Fibroblast of lung (primary cell): ENCODE data around the gene STX8. TPM values are rescaled to one million over a fixed set of nuclear protein-coding genes. Genes with fewer than 3 reads are reported as not detected.

Experiments
- DNase-seq, 2 donors: peaks; one replicate each; pipeline versions ENCODE4 v3.0.0 to v3.0.0-alpha.2; 2010; ENCODE audit warnings: low read depth in 2 of 2
- H2AFZ ChIP-seq: 2 replicates; pipeline ENCODE4 v1.5.1; 2012; ENCODE audit warnings: low read length, control low read depth, inconsistent platforms
- H3K27ac ChIP-seq: 2 replicates; pipeline ENCODE4 v1.5.1; 2011; ENCODE audit warnings: low read length, control low read depth; ENCODE audit not compliant: insufficient read depth
- H3K27me3 ChIP-seq: 2 replicates; pipeline ENCODE4 v1.5.1; 2011; ENCODE audit warnings: mild to moderate bottlenecking, low read length; ENCODE audit not compliant: control insufficient read depth, insufficient read depth
- H3K36me3 ChIP-seq: 2 replicates; pipeline ENCODE4 v1.5.1; 2011; ENCODE audit warnings: low read length; ENCODE audit not compliant: control insufficient read depth, insufficient read depth
- H3K4me1 ChIP-seq: 2 replicates; pipeline ENCODE4 v1.5.1; 2011; ENCODE audit warnings: low read length; ENCODE audit not compliant: control insufficient read depth, insufficient read depth; ENCODE audit errors: extremely low read depth
- H3K4me2 ChIP-seq: 2 replicates; pipeline ENCODE4 v1.5.1; 2011; ENCODE audit warnings: low read length, control low read depth; ENCODE audit not compliant: insufficient read depth; ENCODE audit errors: extremely low read depth
- H3K4me3 ChIP-seq, 4 experiments: fragments of 200-600 bp in 1 of 4; sonication (generic) in 1 of 4; replicated peaks in 1 of 4; 2 replicates each; pipeline ENCODE4 v1.5.1; 2011 to 2016; ENCODE audit warnings: low read length in 4 of 4, low read depth in 3 of 4, mild to moderate bottlenecking in 3 of 4, control low read depth in 2 of 4, inconsistent platforms in 1 of 4, mixed read lengths in 1 of 4; ENCODE audit not compliant: insufficient read depth in 1 of 4; ENCODE audit errors: control extremely low read depth in 1 of 4
- H3K79me2 ChIP-seq: 2 replicates; pipeline ENCODE4 v1.5.1; 2012; ENCODE audit warnings: mild to moderate bottlenecking, low read length, inconsistent platforms; ENCODE audit not compliant: control insufficient read depth, insufficient read depth
- H3K9ac ChIP-seq: 2 replicates; pipeline ENCODE4 v1.5.1; 2011; ENCODE audit warnings: mild to moderate bottlenecking, low read length, control low read depth; ENCODE audit not compliant: insufficient read depth
- H3K9me3 ChIP-seq: 2 replicates; pipeline ENCODE4 v1.5.1; 2012; ENCODE audit warnings: low read depth, low read length; ENCODE audit not compliant: control insufficient read depth, insufficient read depth
- H4K20me1 ChIP-seq: 2 replicates; pipeline ENCODE4 v1.5.1; 2011; ENCODE audit warnings: low read length; ENCODE audit not compliant: control insufficient read depth, insufficient read depth; ENCODE audit errors: extremely low read depth
- EZH2 ChIP-seq: IDR thresholded peaks from 2 replicates; pipeline ENCODE4 v1.5.1; 2012; ENCODE audit warnings: low read length, control low read depth, mild to moderate bottlenecking; ENCODE audit errors: missing control alignments
- polyA plus RNA-seq, 2 donors: library from polyadenylated mRNA; depleted of rRNA in 1 of 2; stranded (reverse) in 1 of 2; unstranded in 1 of 2; fragments of >200 nt; gene quantifications; 2 replicates each; pipeline ENCODE4 v1.2.1, GENCODE V29; 2011 to 2012; ENCODE audit warnings: missing spikeins in 1 of 2
- total RNA-seq: library from RNA; depleted of rRNA; stranded (reverse); fragments of >200 nt; gene quantifications from 2 replicates; pipeline ENCODE4 v1.2.1, GENCODE V29; 2014
- TF ChIP-seq, protein P1 (sequence below), 2 donors: IDR thresholded peaks in 1 of 2; conservative IDR thresholded peaks in 1 of 2; 1 replicate in 1 of 2; 2 replicates in 1 of 2; pipeline ENCODE4 v1.5.1; 2011 to 2012; ENCODE audit warnings: low read length in 2 of 2, control low read depth in 1 of 2, inconsistent platforms in 1 of 2, low read depth in 1 of 2, mild to moderate bottlenecking in 1 of 2

The STX8 gene
- total and polyA plus RNA-seq, 2 donors (not counting 1 experiment from before 2014, with no cell fraction given), result 84.7 to 128 TPM

DNA sequence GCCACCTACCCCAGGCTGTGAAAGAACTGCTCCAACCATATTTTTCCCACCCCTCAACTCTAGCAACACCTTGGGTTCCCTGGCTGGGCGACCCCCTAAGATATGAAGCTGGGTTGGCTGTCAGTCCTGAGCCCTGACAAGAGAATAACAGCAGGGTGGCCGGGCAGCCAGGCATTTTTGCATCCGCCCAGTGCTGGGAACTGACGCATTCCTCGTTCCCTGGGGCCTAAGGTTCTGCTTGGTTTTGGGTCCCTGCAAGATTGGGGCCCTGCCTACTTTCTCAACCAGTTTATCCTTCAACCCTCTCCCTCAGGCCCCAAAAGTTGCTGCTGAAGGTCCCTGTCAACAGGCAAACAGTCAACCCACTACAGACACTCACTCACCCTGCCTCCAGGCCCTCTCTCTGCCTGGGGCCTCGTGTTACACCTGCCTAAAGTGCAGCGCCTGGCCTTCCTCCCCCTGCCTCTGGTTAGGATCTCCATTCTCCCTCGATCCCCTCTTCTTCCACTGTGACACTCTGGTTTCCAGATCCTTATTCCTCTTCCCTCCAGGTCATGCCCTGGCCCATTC lies 151.5 kb downstream of the STX8 start:
- TF ChIP-seq, protein P1, sequence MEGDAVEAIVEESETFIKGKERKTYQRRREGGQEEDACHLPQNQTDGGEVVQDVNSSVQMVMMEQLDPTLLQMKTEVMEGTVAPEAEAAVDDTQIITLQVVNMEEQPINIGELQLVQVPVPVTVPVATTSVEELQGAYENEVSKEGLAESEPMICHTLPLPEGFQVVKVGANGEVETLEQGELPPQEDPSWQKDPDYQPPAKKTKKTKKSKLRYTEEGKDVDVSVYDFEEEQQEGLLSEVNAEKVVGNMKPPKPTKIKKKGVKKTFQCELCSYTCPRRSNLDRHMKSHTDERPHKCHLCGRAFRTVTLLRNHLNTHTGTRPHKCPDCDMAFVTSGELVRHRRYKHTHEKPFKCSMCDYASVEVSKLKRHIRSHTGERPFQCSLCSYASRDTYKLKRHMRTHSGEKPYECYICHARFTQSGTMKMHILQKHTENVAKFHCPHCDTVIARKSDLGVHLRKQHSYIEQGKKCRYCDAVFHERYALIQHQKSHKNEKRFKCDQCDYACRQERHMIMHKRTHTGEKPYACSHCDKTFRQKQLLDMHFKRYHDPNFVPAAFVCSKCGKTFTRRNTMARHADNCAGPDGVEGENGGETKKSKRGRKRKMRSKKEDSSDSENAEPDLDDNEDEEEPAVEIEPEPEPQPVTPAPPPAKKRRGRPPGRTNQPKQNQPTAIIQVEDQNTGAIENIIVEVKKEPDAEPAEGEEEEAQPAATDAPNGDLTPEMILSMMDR (conservative IDR thresholded peaks at IDR 0.05 in 1 of 2, IDR thresholded peaks at IDR 0.05 in 1 of 2; ENCODE audit: low read depth in 1 of 2, low read length in 2 of 2), result no peak
- no peak for TF ChIP-seq EZH2
- no peak for DNase-seq
- Histone ChIP-seq H3K9me3 (no peaks in the 10 kb centered on the region), H2AFZ (no peak overlapping the region), H3K4me2 (no peak overlapping the region), H3K4me3 (no peak overlapping the region), H3K9ac (no peak overlapping the region), H4K20me1 (no peaks in the 10 kb centered on the region), H3K27ac (no peak overlapping the region), H3K4me1 (no peaks in the 10 kb centered on the region), H3K27me3 (no peaks in the 10 kb centered on the region), H3K79me2 (no peaks in the 10 kb centered on the region), H3K36me3 (no peaks in the 10 kb centered on the region)

DNA sequence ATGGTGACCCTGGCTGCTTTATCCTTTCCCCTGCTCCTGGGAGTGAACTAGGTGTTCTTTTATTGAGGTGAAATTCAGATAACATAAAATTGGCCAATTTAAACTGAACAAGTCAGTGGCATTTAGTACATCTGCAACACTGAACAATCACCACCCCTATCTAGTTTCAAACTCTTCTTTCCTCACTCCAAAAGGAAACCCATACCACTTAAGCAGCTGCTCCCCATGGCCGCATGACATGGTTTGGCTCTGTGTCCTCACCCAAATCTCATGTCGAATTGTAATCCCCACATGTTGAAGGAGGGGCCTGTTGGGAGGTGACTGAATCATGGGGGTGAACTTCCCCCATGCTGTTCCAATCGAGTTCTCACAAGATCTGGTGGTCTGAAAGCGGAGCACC lies 154.1 kb downstream of the STX8 start:
- H3K9ac ChIP-seq, result no peak overlapping the region
- no peaks in the 10 kb centered on the region for H3K4me1 ChIP-seq
- DNase-seq, result no peak
- H3K4me2 ChIP-seq, result no peak overlapping the region
- H3K36me3 ChIP-seq, result no peaks in the 10 kb centered on the region
- TF ChIP-seq EZH2, result no peak
- TF ChIP-seq, protein P1 (conservative IDR thresholded peaks at IDR 0.05 in 1 of 2, IDR thresholded peaks at IDR 0.05 in 1 of 2; ENCODE audit: low read depth in 1 of 2, low read length in 2 of 2), result no peak
- no peaks in the 10 kb centered on the region for H3K27me3 ChIP-seq
- H3K9me3 ChIP-seq, result no peaks in the 10 kb centered on the region
- no peak overlapping the region for H3K4me3 ChIP-seq
- no peak overlapping the region for H3K27ac ChIP-seq
- H2AFZ ChIP-seq, result no peak overlapping the region
- no peaks in the 10 kb centered on the region for H3K79me2 ChIP-seq
- H4K20me1 ChIP-seq, result no peaks in the 10 kb centered on the region

DNA sequence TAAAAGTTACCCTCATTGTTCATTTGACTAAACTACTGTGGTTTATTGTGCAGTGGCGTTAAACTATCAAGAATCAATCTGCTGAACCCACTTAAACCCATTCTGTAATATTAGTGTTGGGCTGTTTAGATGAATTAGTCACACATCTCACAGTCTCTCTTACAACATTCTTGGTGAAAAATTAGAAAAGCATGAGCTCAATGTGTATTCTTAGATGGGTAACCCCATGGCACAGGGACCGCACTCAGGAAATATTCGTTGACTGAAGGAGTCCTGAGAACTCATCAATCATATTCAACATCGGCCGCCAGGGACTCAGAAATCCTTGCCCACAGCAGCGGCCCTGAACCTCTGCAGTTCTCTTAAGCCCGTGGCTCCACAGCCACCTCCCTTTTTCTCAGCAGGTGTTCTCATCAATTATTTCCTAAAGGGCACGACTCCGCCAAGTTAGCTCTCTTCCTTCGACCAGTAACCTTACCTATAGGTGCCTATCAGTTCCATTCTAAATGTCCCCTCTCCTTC lies 155.6 kb downstream of the STX8 start:
- no peak overlapping the region for H2AFZ ChIP-seq
- H3K9me3 ChIP-seq, result no peaks in the 10 kb centered on the region
- H4K20me1 ChIP-seq, result no peaks in the 10 kb centered on the region

More for the DNA sequence above, 155.6 kb downstream of the STX8 start:
- H3K9ac ChIP-seq, result no peak overlapping the region
- H3K27me3 ChIP-seq, result no peaks in the 10 kb centered on the region
- no peaks in the 10 kb centered on the region for H3K36me3 ChIP-seq
- no peaks in the 10 kb centered on the region for H3K79me2 ChIP-seq
- no peak for TF ChIP-seq EZH2
- TF ChIP-seq, protein P1 (conservative IDR thresholded peaks at IDR 0.05 in 1 of 2, IDR thresholded peaks at IDR 0.05 in 1 of 2; ENCODE audit: low read depth in 1 of 2, low read length in 2 of 2), result no peak
- DNase-seq, result peak in 1 of 2 donors; percentile 81
- no peak overlapping the region for H3K4me2 ChIP-seq
- H3K27ac ChIP-seq, result no peak overlapping the region
- H3K4me1 ChIP-seq, result no peaks in the 10 kb centered on the region
- H3K4me3 ChIP-seq, result no peak overlapping the region
